ENCODE data around the gene RASA1.
A peak's percentile ranks its signal among the peaks of the same experiment; 100 is the strongest.
"Not testable (repeated sequence)": the region's sequence is repeated elsewhere in the genome, so short reads cannot be mapped to it uniquely, and the experiment has no call there.

The RASA1 gene

DNA sequence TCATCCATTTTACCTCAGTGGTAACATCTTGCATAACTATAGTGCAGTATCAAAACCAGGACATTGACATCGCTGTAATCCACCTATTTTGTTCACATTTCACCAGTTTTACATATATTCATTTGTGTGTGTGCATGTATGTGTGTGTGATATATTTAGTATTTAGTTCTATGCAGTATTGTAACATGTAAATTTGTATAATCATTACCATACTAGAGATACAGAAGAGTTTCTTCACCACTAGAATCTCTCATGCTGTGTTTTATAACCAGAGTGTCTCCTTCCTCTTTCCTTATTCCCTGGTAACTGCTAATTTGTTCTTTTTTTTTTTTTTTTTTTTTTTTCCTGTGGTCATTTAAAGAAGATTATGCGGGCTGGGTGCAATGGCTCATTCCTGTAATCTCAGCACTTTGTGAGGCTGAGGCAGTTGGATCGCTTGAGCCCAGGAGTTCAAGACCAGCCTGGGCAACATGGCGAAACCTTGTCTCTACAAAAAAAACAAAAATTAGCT is 11.0 kb downstream of the RASA1 start:
- DNase-seq (ENCODE audit: low read depth in 3 of 3, low spot score in 1 of 3), result no peak

DNA sequence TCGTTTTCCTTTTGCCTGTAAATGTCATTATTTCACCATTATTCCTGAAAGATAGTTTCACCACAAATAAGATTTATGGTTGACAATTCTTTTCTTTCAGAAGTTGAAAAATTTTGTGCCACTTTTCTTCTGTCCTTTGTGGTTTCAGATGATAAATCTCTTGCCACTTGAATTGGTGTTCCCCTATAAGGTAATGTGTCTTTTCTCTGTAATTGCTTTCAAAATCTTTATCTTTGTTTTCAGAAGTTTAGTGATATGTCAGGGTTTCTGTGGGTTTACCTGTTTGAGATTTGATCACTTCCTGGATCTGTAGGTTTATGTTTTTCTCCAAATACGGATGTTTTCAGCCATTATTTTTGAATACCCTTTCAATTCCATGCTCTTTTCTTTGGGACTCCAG is 14.6 kb downstream of the RASA1 start:
- no peak for DNase-seq (ENCODE audit: low read depth in 3 of 3, low spot score in 1 of 3)

DNA sequence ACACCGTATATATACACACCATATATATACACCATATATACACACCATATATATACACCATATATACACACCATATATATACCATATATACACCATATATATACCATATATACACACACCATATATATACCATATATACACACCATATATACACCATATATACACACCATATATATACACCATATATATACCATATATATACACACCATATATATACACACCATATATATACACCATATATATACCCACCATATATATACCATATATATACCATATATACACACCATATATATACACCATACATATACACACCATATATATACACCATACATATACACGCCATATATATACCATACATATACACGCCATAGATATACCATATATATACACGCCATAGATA is 19.6 kb downstream of the RASA1 start:
- not testable (repeated sequence) for DNase-seq (ENCODE audit: low read depth in 3 of 3, low spot score in 1 of 3)

DNA sequence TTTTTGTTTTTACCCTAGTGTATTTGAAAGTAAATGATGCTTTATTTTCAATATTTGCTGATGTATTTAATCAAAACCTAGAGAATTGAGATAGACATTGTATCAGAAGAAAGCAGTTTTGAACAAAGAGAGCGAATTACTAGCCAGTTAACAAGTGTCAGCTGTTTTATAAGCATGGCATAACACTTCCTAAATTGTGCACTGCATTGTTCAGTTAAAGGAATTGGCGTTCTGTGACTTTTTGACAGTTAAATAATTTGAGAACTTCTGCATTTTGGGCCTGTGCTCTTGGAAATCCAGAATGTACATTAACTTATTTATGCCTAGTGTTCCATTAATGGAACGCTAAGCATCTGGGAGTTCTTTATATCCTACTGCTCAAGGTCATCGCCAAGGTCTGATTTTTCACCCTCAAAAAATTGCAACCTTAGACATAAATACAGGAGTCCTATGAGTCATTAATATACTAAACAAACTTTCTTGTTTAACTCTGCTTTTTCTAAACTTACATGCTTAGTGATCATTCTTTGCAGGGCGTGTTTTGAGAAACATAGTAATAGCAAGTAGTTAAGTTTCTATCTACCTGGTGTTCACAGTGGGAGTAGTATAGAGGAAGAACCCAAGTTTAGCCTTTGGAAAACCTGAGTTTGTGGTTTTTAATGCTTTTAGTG is 31.1 kb downstream of the RASA1 start:
- DNase-seq (ENCODE audit: low read depth in 3 of 3, low spot score in 1 of 3), result no peak

DNA sequence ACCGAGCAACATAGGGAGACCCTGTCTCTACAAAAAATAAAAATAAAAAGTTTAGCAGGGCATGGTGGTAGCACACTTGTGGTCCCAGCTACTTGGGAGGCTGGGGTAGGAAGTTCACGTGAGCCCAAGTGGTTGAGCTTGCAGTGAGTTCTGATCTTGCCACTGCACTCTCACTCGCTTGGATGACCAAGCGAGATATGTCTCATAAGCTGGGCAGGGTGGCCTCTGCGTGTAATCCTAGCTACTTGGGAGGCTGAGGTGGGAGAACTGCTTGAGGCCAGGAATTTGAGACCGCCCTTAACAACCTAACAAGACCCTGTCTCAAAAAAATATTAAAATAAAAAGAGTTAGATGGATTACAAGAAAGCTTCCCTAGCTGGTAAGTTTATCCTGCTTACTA is 32.5 kb downstream of the RASA1 start:
- no peak for DNase-seq (ENCODE audit: low read depth in 3 of 3, low spot score in 1 of 3)

DNA sequence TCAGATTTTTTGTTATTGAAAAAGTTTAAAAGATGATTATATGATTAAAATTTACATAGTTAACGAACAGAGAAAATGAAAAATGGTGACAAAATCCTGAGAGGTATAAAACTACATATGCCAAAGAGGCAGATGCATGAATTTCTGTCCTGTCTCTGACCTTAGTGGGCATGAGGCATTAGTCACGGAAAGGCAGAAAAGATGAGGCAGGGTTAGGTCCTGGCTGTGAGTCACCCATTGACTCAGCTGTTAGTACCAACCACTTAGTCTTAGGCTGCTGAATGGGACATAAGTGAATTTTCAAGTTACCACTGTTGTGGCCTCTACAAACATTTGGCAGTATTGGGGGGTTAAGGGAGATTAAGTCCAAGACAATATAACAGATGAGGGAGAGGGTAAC is 33.1 kb downstream of the RASA1 start:
- DNase-seq (ENCODE audit: low read depth in 3 of 3, low spot score in 1 of 3), result peak in 1 of 3 donors; percentile 6

DNA sequence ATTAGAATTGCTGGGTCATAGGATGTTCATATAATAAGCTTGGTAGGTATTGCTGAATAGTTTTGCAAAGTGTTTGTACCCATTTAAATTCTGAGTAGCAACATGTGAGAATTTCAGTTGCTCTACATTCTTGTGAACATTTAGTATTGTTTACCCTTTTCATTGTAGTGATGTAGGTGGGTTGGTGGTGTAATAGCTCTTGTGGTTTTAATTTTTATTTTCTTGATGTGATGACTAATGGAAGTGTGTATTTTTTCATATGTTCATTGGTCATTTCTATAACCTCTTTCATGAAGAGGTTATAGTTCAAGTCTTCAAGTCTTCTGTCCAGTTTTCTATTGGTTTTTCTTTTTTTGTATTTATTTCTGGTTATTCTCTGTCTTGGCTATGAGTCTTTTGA is 34.4 kb downstream of the RASA1 start:
- no peak for DNase-seq (ENCODE audit: low read depth in 3 of 3, low spot score in 1 of 3)

DNA sequence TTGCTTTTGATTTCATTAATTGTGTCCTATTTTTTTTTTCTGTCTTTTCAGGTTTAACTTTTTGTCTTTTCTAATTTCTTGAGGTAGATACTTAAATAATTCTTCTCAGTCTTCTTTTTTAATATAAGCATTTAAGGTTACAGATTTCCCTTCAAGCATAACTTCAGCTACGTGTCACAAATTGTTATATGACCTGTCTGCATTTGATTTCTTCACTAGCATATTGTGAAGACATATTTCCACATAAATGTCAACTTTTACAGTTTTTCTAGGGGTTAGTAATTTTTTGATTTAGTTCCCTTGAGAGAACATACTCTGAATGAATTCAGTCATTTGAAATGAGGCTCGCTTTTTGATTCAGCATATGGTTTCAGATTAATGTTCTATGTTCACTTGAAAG is 35.6 kb downstream of the RASA1 start:
- DNase-seq (ENCODE audit: low read depth in 3 of 3, low spot score in 1 of 3), result no peak

DNA sequence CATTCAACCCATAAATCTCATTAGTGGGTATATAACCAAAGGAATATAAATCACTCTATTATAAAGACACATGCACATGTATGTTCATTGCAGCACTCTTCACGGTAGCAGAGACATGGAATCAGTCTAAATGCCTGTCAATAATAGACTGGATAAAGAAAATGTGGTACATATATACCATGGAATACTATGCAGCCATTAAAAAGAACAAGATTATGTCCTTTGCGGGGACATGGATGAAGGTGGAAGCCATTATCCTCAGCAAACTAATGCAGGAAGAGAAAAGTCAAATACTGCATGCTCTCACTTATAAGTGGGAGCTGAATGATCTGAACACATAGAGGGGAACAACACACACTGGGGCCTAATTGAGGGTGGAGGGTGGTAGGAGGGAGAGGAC is 38.4 kb downstream of the RASA1 start:
- not testable (repeated sequence) for DNase-seq (ENCODE audit: low read depth in 3 of 3, low spot score in 1 of 3)

DNA sequence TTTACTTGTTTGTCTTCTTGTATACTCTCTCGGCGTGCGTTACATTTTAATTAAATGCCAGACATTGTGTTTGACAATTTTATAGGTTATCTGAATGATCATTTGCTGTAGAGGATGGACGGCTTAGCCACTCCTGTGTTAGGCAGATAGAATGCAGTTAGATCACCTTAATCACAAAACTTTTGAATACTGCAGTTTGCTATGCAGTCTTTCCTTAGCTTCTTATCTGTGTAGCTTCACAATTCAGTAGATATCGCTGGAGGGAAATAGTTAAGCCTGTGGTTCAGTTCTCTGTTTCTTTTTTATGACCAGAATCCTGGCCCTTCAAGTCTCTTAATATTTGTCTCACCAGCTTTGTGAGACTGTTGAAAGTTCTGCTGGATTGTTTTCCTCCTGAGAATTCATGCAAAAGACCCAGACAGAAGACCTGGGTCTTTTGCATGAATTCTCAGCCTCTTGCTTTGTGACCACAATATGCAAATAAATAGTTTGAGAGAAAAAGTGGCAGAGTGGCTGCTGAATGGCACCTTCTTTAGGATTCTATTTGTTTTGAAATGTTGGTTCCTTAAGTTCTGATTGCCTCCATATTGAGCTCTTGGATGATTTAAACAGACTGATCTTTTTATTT is 40.2 kb downstream of the RASA1 start:
- no peak for DNase-seq (ENCODE audit: low read depth in 3 of 3, low spot score in 1 of 3)

DNA sequence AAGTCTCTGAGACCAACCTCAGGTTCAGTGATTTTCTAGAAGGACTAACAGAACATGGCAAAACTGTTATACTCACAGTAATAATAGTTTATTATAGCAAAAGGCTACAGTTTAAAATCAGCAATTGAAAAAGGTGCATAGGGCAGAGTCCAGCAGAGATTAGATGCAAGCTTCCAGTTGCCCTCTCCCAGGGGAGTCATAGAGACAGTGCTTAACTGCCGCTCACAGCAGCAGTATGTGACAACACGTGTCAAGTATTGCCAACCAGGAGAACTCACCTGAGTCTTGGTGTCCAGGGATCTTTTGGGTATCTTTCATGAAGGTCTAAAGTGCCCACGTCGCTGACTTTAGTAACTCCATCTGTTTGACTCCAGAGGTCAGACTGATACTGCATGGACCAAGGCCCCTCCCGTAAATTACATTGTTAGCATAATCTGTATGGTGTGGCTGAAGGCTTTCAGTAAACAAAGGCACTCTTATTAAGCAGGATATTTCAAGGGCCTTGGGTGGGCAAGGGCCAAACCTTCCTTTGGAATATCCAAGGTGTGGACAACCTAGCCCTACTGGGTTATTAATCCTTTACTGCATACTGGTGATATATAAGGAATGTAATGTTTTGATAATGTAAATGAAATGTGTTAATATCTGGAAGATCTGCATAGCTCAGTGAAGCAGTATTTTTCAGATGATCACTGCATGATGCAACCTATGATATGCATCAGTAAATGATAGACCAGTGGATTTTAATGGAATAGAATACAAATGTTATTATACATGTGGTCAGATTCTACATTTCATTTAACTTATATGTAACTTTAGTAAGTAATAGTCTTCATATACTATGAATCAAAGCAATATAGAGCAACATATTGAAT is 44.0 kb downstream of the RASA1 start:
- no peak for DNase-seq (ENCODE audit: low read depth in 3 of 3, low spot score in 1 of 3)

DNA sequence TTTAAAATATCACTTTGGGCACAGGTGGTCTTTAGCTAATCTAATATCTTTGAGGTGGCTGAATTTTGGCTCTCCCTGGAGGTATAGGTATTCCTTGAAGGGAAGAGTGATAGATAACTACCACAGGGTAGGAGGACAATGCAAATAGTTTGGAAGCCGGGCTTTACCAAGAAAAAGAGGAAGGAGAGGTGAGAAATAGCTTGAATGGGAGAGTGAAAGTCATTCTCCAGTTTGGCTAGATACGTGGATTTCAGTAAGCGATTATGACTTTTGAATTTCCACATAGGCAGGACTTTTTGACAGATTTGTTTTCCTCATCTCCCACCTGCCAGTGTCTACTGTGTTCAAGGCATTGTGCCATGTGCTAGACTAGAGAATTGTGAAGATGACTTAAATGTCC is 45.5 kb downstream of the RASA1 start:
- no peak for DNase-seq (ENCODE audit: low read depth in 3 of 3, low spot score in 1 of 3)

DNA sequence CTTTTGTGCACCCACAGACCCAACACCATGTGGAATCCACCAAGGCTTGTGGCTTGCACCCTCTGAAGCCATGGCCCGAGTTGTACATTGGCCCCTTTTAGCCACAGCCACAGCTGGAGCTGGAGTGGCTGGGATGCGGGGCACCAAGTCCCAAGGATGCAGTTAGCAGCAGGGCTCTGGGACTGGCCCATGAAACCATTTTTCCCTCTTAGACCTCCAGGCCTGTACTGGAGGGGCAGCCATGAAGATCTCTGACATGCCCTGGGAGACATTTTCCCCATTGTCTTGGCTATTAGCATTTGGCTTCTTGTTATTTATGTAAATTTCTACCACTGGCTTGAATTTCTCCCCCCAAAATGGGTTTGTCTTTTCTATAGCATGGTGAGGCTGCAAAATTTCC is 51.8 kb downstream of the RASA1 start:
- no peak for DNase-seq (ENCODE audit: low read depth in 3 of 3, low spot score in 1 of 3)

DNA sequence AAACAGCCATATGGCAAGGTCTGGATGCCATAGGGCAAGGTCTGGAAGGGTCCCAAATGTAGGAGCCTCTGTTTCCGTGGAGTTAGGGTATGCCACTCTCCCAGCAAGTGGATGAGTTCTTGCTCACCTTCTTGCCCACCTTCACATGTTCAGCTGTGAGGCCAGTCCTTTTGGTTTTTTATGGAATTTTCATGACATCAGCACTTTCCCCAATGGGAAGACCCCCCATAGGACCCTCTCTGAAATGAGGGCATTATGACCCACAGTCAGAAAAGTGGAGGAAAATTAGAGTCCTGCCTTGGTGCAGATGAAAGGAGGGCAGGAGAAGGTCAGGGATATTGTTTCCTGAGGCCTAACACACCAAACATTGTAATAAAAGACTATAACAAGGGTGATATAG is 53.9 kb downstream of the RASA1 start:
- no peak for DNase-seq (ENCODE audit: low read depth in 3 of 3, low spot score in 1 of 3)

DNA sequence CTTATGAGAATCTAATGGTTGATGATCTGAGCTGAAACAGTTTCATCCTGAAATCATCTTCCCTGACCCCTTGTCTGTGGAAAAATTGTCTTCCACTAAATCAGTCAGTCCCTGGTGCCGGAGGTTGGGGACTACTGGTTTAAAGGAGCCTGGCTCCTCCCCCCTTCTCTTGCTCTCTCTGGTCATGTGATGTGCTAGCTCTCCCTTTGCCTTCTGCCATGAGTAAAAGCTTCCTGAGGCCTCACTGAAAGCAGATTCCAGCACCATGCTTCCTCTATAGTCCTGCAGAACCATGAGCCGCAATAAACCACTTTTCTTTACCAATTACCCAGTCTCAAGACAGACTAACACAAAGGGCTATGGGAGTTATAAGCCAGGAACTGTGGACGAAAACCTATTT is 54.7 kb downstream of the RASA1 start:
- DNase-seq (ENCODE audit: low read depth in 3 of 3, low spot score in 1 of 3), result no peak

DNA sequence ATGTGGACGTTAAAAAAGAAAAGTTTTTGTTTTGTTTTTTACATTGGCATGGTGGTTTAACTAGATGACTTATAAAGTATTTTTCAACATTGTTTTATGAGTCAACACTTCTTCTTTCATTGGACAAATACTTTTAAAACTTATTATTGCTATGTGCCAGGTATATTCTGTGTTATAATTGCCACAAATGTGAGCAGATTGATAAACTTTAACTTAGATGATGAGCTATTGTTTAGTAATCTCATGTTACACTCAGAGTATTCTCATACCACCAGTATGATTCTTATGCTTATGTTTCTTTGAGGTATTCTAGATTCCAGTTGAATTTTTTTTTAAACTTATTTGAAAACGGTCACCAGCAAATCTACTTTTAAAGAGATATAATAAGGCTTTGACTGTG is 60.3 kb downstream of the RASA1 start:
- DNase-seq (ENCODE audit: low read depth in 3 of 3, low spot score in 1 of 3), result no peak

DNA sequence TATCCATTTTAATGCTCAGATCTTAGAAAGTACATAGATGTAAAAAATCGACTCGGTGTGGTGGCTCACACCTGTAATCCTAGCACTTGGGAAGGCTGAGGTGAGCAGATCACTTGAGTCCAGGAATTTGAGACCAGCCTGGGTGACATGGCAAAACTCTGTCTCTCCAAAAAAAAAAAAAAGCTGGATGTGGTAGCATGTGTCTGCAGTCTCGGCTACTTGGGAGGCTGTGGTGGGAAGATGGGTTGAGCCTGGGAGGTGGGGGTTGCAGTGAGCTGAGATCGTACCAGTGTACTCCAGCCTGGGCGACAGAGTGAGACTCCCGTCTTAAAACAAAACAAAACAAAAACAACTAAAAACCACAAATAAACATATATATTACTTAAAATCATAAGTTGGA is 61.4 kb downstream of the RASA1 start:
- DNase-seq (ENCODE audit: low read depth in 3 of 3, low spot score in 1 of 3), result no peak

DNA sequence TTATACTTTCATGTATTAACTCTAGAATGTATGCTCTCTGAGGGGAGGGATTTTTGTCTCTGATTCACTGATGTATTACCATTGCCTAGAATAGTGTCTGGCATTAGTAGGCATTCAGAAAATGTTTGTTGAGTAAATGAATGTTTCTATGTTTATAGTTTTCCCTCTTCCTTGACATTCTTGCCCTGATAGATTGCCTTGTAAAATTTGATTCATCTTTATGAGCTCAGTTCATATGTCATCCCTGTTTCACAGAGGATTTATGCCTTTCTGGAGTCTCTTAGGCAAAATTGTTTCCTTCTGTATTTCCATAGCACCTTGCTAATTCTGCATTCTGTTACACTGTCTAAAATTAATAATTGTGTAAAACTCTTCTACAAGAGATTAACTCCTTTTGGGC is 72.3 kb downstream of the RASA1 start:
- DNase-seq (ENCODE audit: low read depth in 3 of 3, low spot score in 1 of 3), result no peak

DNA sequence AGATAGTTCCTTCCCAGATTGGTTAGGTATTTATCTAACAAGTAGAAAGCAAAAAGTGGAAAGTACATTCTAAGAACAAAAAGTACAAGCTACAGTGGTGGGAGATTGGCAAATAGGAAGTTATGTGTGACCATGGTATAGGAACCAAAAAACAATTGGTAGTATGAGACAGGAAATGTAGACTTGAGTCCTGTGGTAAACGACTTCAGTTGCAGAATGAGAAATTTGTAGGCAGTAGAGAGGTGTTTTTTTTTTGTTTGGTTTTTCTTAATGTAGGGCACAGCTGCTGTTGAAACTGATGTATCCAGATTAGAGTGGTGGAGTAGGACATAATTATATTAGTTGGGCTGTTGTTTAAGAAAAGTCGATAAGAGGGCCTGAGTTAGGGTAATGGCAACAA is 73.0 kb downstream of the RASA1 start:
- DNase-seq (ENCODE audit: low read depth in 3 of 3, low spot score in 1 of 3), result no peak

DNA sequence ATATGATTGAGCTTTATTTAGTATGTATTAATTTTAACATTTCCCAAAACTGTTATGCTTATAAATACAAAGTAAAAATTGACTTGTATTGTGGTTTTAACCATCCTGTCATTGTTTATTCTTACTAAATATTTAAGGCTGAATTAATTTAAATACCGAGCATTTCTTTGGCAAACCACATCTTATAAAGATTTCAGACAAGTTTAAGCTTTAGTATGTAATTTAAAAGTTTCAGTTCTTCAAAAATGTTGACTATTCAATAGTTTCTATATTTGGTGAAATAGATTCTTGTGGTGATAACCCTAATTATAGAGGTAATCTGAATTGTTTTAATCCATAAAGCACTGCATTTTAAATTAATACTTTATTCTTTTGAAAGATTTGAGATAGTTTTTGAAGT is 79.6 kb downstream of the RASA1 start:
- DNase-seq (ENCODE audit: low read depth in 3 of 3, low spot score in 1 of 3), result no peak

DNA sequence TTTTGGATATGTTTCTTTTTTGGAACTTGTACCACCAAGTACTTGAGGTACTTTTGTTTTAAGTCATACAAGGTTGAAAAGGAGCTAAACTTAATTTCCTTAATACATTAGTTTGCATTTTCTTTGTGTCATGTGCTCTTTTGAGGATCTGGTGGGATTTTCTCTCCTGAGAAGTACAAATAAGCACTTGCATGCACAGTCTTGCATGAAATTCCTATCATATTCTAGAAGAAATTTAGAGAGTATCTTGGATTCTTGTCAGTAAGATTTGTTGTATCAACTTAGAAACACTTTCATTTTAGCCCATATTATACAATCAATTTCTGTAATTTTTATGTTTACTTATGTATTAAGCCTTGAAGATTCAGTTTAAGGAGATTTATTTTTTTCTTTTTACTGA is 80.2 kb downstream of the RASA1 start:
- no peak for DNase-seq (ENCODE audit: low read depth in 3 of 3, low spot score in 1 of 3)

DNA sequence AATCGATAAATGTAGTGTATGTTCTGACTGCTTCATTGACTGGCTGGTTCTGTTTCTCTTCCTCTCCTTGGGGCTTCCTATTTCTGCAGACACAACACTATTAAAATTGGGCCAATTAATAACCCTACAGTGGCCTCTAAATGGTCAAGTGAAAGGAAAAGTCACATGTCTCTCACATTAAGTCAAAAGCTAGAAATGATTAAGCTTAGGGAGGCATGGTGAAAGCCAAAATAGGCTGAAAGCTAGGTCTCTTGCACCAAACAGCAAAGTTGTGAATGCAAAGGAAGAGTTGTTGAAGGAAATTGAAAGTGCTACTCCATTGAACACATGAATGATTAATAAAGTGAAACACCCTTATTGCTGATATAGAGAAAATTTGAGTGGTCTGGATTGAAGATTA is 86.8 kb downstream of the RASA1 start:
- no peak for DNase-seq (ENCODE audit: low read depth in 3 of 3, low spot score in 1 of 3)

All from stimulated activated CD4-positive, alpha-beta T cell treated with anti-CD3 and anti-CD28 coated beads, TNF-alpha, amount 100 ng/mL, for 1 hour (primary cell).